HEK293 (cell line): ENCODE data around the gene RALGAPA2.

Source experiments
- CTCF ChIA-PET: fragments of 350-600 bp; formaldehyde crosslinking; extraction: SDS; loops from one replicate; lab custom pipeline; 2021; ENCODE audit warnings: antibody characterized with exemption; lab: Yijun Ruan, JAX
- POLR2A ChIA-PET: fragments of 300-600 bp; formaldehyde crosslinking; extraction: SDS; loops from one replicate; lab custom pipeline; 2020; ENCODE audit warnings: antibody characterized with exemption, inconsistent platforms; lab: Yijun Ruan, JAX
- H3K27ac ChIP-seq: fragments of 200-500 bp; sonication (Bioruptor generic); 2 replicates; pipeline ENCODE4 v1.5.1; 2014; ENCODE audit warnings: low read depth, low read length, control low read depth, inconsistent platforms; ENCODE audit errors: extremely low read depth
- H3K36me3 ChIP-seq, 2 experiments: fragments of 200-500 bp in 1 of 2; sonication (Bioruptor generic) in 1 of 2; 1 replicate in 1 of 2; 2 replicates in 1 of 2; pipeline ENCODE4 v1.5.1; 2014 to 2017; ENCODE audit warnings: inconsistent platforms in 2 of 2, low read length in 2 of 2; ENCODE audit not compliant: control insufficient read depth in 2 of 2, insufficient read depth in 1 of 2
- H3K4me1 ChIP-seq: fragments of 200-500 bp; sonication (Bioruptor generic); 2 replicates; pipeline ENCODE4 v1.5.1; 2014; ENCODE audit warnings: mild to moderate bottlenecking, low read length, inconsistent platforms; ENCODE audit not compliant: control insufficient read depth, insufficient read depth
- H3K4me3 ChIP-seq: 2 replicates; pipeline ENCODE4 v1.5.1; 2011; ENCODE audit warnings: low read depth, mild to moderate bottlenecking, control low read depth, low read length, moderate library complexity
- H3K9me3 ChIP-seq: fragments of 200-500 bp; sonication (Bioruptor generic); 2 replicates; pipeline ENCODE4 v1.5.1; 2014; ENCODE audit warnings: low read depth, low read length, inconsistent platforms; ENCODE audit not compliant: control insufficient read depth, insufficient read depth
- CTCF ChIP-seq: fragments of 450-650 bp; formaldehyde crosslinking; IDR thresholded peaks from 2 replicates; pipeline ENCODE4 v1.5.1; 2016; ENCODE audit warnings: missing biosample characterization, missing genetic modification characterization
- GLIS1 ChIP-seq: fragments of 450-650 bp; formaldehyde crosslinking; IDR thresholded peaks from 2 replicates; pipeline ENCODE4 v1.5.1; 2016; ENCODE audit warnings: missing biosample characterization, missing genetic modification characterization
- HOXA7 ChIP-seq: sonication (generic); formaldehyde crosslinking; IDR thresholded peaks from 2 replicates; pipeline ENCODE4 v1.8.1; 2022; ENCODE audit warnings: missing genetic modification reagents, borderline replicate concordance
- HOXD13 ChIP-seq: sonication (generic); formaldehyde crosslinking; IDR thresholded peaks from 2 replicates; pipeline ENCODE4 v1.8.0; 2022; ENCODE audit warnings: missing genetic modification reagents, borderline replicate concordance
- MYNN ChIP-seq: fragments of 450-650 bp; formaldehyde crosslinking; IDR thresholded peaks from 2 replicates; pipeline ENCODE4 v1.5.1; 2016; ENCODE audit warnings: missing biosample characterization, missing genetic modification characterization, borderline replicate concordance
- SP2 ChIP-seq: fragments of 450-650 bp; formaldehyde crosslinking; IDR thresholded peaks from 2 replicates; pipeline ENCODE4 v1.5.1; 2016; ENCODE audit warnings: missing biosample characterization, missing genetic modification characterization
- TCF7L2 ChIP-seq: IDR thresholded peaks from 2 replicates; pipeline ENCODE4 v1.6.1; 2011; ENCODE audit warnings: low read depth, mild to moderate bottlenecking, inconsistent platforms, low read length, moderate library complexity, borderline replicate concordance
- YY2 ChIP-seq: fragments of 450-650 bp; formaldehyde crosslinking; IDR thresholded peaks from 2 replicates; pipeline ENCODE4 v1.5.1; 2016; ENCODE audit warnings: missing biosample characterization, missing genetic modification characterization
- ZBTB11 ChIP-seq: fragments of 450-650 bp; formaldehyde crosslinking; conservative IDR thresholded peaks from 2 replicates; pipeline ENCODE4 v1.5.1; 2016; ENCODE audit warnings: low read depth, missing biosample characterization, missing genetic modification characterization
- ZNF112 ChIP-seq: fragments of 450-650 bp; formaldehyde crosslinking; IDR thresholded peaks from 2 replicates; pipeline ENCODE4 v1.5.0; 2017; ENCODE audit warnings: missing biosample characterization, missing genetic modification characterization
- ZNF121 ChIP-seq: fragments of 450-650 bp; formaldehyde crosslinking; IDR thresholded peaks from 2 replicates; pipeline ENCODE4 v1.5.1; 2016; ENCODE audit warnings: missing biosample characterization, missing genetic modification characterization
- ZNF138 ChIP-seq: fragments of 450-650 bp; formaldehyde crosslinking; IDR thresholded peaks from 2 replicates; pipeline ENCODE4 v1.5.1; 2016; ENCODE audit warnings: missing biosample characterization, missing genetic modification characterization, borderline replicate concordance
- ZNF146 ChIP-seq: fragments of 450-650 bp; formaldehyde crosslinking; IDR thresholded peaks from 2 replicates; pipeline ENCODE4 v1.5.1; 2016; ENCODE audit warnings: missing biosample characterization, missing genetic modification characterization
- ZNF155 ChIP-seq: fragments of 450-650 bp; formaldehyde crosslinking; IDR thresholded peaks from 2 replicates; pipeline ENCODE4 v1.5.1; 2016; ENCODE audit warnings: missing biosample characterization, missing genetic modification characterization
- ZNF169 ChIP-seq: fragments of 450-650 bp; formaldehyde crosslinking; IDR thresholded peaks from 2 replicates; pipeline ENCODE4 v1.5.1; 2016; ENCODE audit warnings: missing biosample characterization, missing genetic modification characterization
- ZNF175 ChIP-seq: fragments of 450-650 bp; formaldehyde crosslinking; IDR thresholded peaks from 2 replicates; pipeline ENCODE4 v1.5.1; 2016; ENCODE audit warnings: missing biosample characterization, missing genetic modification characterization
- ZNF211 ChIP-seq: fragments of 450-650 bp; formaldehyde crosslinking; IDR thresholded peaks from 2 replicates; pipeline ENCODE4 v1.5.1; 2016; ENCODE audit warnings: low read depth, missing biosample characterization, missing genetic modification characterization
- ZNF311 ChIP-seq: fragments of 450-650 bp; formaldehyde crosslinking; IDR thresholded peaks from 2 replicates; pipeline ENCODE4 v1.5.1; 2017; ENCODE audit warnings: missing biosample characterization, missing genetic modification characterization, borderline replicate concordance
- ZNF394 ChIP-seq: fragments of 450-650 bp; formaldehyde crosslinking; IDR thresholded peaks from 2 replicates; pipeline ENCODE4 v1.5.1; 2016; ENCODE audit warnings: missing biosample characterization, missing genetic modification characterization, mild to moderate bottlenecking, moderate library complexity, borderline replicate concordance
- ZNF426 ChIP-seq: fragments of 450-650 bp; formaldehyde crosslinking; IDR thresholded peaks from 2 replicates; pipeline ENCODE4 v1.5.1; 2017; ENCODE audit warnings: missing biosample characterization, missing genetic modification characterization, mild to moderate bottlenecking, inconsistent platforms, moderate library complexity
- ZNF473 ChIP-seq: fragments of 450-650 bp; formaldehyde crosslinking; IDR thresholded peaks from 2 replicates; pipeline ENCODE4 v1.5.1; 2017; ENCODE audit warnings: missing biosample characterization, missing genetic modification characterization
- ZNF501 ChIP-seq: fragments of 450-650 bp; formaldehyde crosslinking; IDR thresholded peaks from 2 replicates; pipeline ENCODE4 v1.5.1; 2016; ENCODE audit warnings: missing biosample characterization, missing genetic modification characterization
- ZNF544 ChIP-seq: fragments of 450-650 bp; formaldehyde crosslinking; IDR thresholded peaks from 2 replicates; pipeline ENCODE4 v1.5.0; 2017; ENCODE audit warnings: missing biosample characterization, missing genetic modification characterization
- ZNF548 ChIP-seq: fragments of 450-650 bp; formaldehyde crosslinking; IDR thresholded peaks from 2 replicates; pipeline ENCODE4 v1.5.1; 2016; ENCODE audit warnings: missing biosample characterization, missing genetic modification characterization
- ZNF621 ChIP-seq: fragments of 450-650 bp; formaldehyde crosslinking; IDR thresholded peaks from 2 replicates; pipeline ENCODE4 v1.5.1; 2017; ENCODE audit warnings: missing biosample characterization, missing genetic modification characterization
- ZNF645 ChIP-seq: fragments of 450-650 bp; formaldehyde crosslinking; IDR thresholded peaks from 2 replicates; pipeline ENCODE4; 2016; ENCODE audit warnings: missing biosample characterization, missing genetic modification characterization
- ZNF654 ChIP-seq: fragments of 450-650 bp; formaldehyde crosslinking; IDR thresholded peaks from 2 replicates; pipeline ENCODE4 v1.5.1; 2016; ENCODE audit warnings: low read depth, missing biosample characterization, missing genetic modification characterization
- ZNF701 ChIP-seq: fragments of 450-650 bp; formaldehyde crosslinking; IDR thresholded peaks from 2 replicates; pipeline ENCODE4 v1.5.1; 2016; ENCODE audit warnings: missing biosample characterization, missing genetic modification characterization
- ZNF704 ChIP-seq: fragments of 450-650 bp; formaldehyde crosslinking; IDR thresholded peaks from 2 replicates; pipeline ENCODE4 v1.5.1; 2016; ENCODE audit warnings: missing biosample characterization, missing genetic modification characterization
- ZNF76 ChIP-seq: fragments of 450-650 bp; formaldehyde crosslinking; IDR thresholded peaks from 2 replicates; pipeline ENCODE4; 2016; ENCODE audit warnings: low read depth, missing biosample characterization, missing genetic modification characterization, borderline replicate concordance
- ZSCAN16 ChIP-seq: fragments of 450-650 bp; formaldehyde crosslinking; IDR thresholded peaks from 2 replicates; pipeline ENCODE4 v1.5.1; 2016; ENCODE audit warnings: missing biosample characterization, missing genetic modification characterization

RALGAPA2 gene

GRCh38 chr20:20489648-20490341 lies 222.6 kb downstream of the RALGAPA2 start (continued):
- TF ChIP-seq ZBTB11 (tag by site-specific recombination) = no peak

GRCh38 chr20:20489054-20489453 lies 223.4 kb downstream of the RALGAPA2 start:
- Histone ChIP-seq H3K27ac (no peak overlapping the region), H3K4me3 (no peak overlapping the region), H3K9me3 (no peaks in the 10 kb centered on the region)
- TF ChIP-seq ZNF112 = no peak
- TF ChIP-seq CTCF = no peak
- TF ChIP-seq, all 188 proteins: peak for 0
- ChIA-PET CTCF (no interaction called here), POLR2A (no interaction called here)
- Histone ChIP-seq H3K36me3 (peaks cover 0 to 4% of the 10 kb centered on the region in 2 experiments; a peak in 1 of 3 replicates), H3K4me1 (no peaks in the 10 kb centered on the region)

GRCh38 chr20:20488388-20488787 lies 224.1 kb downstream of the RALGAPA2 start:
- POLR2A ChIA-PET = no interaction called here

GRCh38 chr20:20487811-20488210 lies 224.6 kb downstream of the RALGAPA2 start:
- Histone ChIP-seq H3K4me1 (no peaks in the 10 kb centered on the region), H3K9me3 (no peaks in the 10 kb centered on the region), H3K4me3 (no peak overlapping the region), H3K36me3 (peaks cover 0 to 4% of the 10 kb centered on the region in 2 experiments; a peak in 1 of 3 replicates), H3K27ac (no peak overlapping the region)
- no peak for TF ChIP-seq ZNF175 (tag by site-specific recombination)
- no peak for TF ChIP-seq ZNF394 (tag by site-specific recombination)
- TF ChIP-seq ZNF654 = no peak
- TF ChIP-seq MYNN (tag by site-specific recombination) = no peak
- no peak for TF ChIP-seq ZNF645 (tag by site-specific recombination)
- no peak for TF ChIP-seq SP2 (tag by site-specific recombination)
- no peak for TF ChIP-seq ZNF169 (tag by site-specific recombination)
- no peak for TF ChIP-seq HOXD13 (CRISPR knock-in tag)
- no peak for TF ChIP-seq ZNF473 (tag by site-specific recombination)
- TF ChIP-seq ZNF311 (tag by site-specific recombination) = no peak
- no peak for TF ChIP-seq ZNF121
- TF ChIP-seq ZNF76 = no peak
- ChIA-PET CTCF (no interaction called here), POLR2A (no interaction called here)

More at GRCh38 chr20:20488388-20488787, 224.1 kb downstream of the RALGAPA2 start:
- CTCF ChIA-PET = no interaction called here
- Histone ChIP-seq H3K4me3 (no peak overlapping the region), H3K36me3 (peaks cover 0 to 4% of the 10 kb centered on the region in 2 experiments; a peak in 1 of 3 replicates), H3K4me1 (no peaks in the 10 kb centered on the region)
- TF ChIP-seq ZNF621 (tag by site-specific recombination) (no peak), ZNF138 (tag by site-specific recombination) (no peak), HOXA7 (CRISPR knock-in tag) (no peak), ZNF211 (tag by site-specific recombination) (no peak), ZNF146 (tag by site-specific recombination) (no peak), ZNF426 (tag by site-specific recombination) (no peak), YY2 (tag by site-specific recombination) (no peak), ZNF704 (tag by site-specific recombination) (no peak), ZNF544 (tag by site-specific recombination) (no peak), ZNF155 (tag by site-specific recombination) (no peak), TCF7L2 (no peak), ZNF701 (tag by site-specific recombination) (no peak), ZSCAN16 (tag by site-specific recombination) (no peak), ZNF548 (tag by site-specific recombination) (no peak), ZNF501 (tag by site-specific recombination) (no peak), GLIS1 (tag by site-specific recombination) (no peak)
- TF ChIP-seq, all 188 proteins: peak for 0
- no peak overlapping the region for H3K27ac ChIP-seq
- no peaks in the 10 kb centered on the region for H3K9me3 ChIP-seq
